H1 (cell line): ENCODE results near the gene HES1. TPM values are rescaled to one million over a fixed set of nuclear protein-coding genes. Genes with fewer than 3 reads are reported as not detected.

ENCODE experiments used
- CTCF ChIA-PET: fragments of 300-600 bp; sonication (Branson Sonifier 250); formaldehyde crosslinking; loops from one replicate; lab custom pipeline; 2021; ENCODE audit not compliant: partially characterized antibody; lab: Charles Lee
- POLR2A ChIA-PET: fragments of 300-600 bp; sonication (Branson Sonifier 250); formaldehyde crosslinking; loops from one replicate; lab custom pipeline; 2021; ENCODE audit warnings: inconsistent platforms; ENCODE audit not compliant: partially characterized antibody; lab: Charles Lee
- DNase-seq, 2 experiments: peaks; one replicate each; pipeline versions ENCODE4 v3.0.0 to v3.0.0-alpha.2; 2010 to 2022; ENCODE audit warnings: low spot score in 2 of 2, low read depth in 1 of 2, mixed read lengths in 1 of 2
- FAIRE-seq: peaks from 2 replicates; lab custom pipeline; 2011; peaks lifted over from hg19 to GRCh38; lab: Jason Lieb, UNC
- H2AFZ ChIP-seq: 2 replicates; pipeline ENCODE4 v1.8.1; 2012; ENCODE audit warnings: low read length, inconsistent platforms
- H2AK5ac ChIP-seq: 2 replicates; pipeline ENCODE4 v1.6.1; 2013; ENCODE audit warnings: low read depth, low read length
- H2BK120ac ChIP-seq: replicated peaks from 2 replicates; pipeline ENCODE3; 2013; ENCODE audit warnings: low read depth, low read length, inconsistent platforms
- H2BK12ac ChIP-seq: 2 replicates; pipeline ENCODE4 v1.6.1; 2013; ENCODE audit warnings: low read depth, low read length
- H2BK15ac ChIP-seq: 2 replicates; pipeline ENCODE4 v1.6.1; 2013; ENCODE audit warnings: low read length
- H2BK20ac ChIP-seq: 2 replicates; pipeline ENCODE4 v1.6.1; 2013; ENCODE audit warnings: low read length
- H2BK5ac ChIP-seq: 2 replicates; pipeline ENCODE4 v1.6.1; 2013; ENCODE audit warnings: low read depth, low read length
- H3K14ac ChIP-seq: 2 replicates; pipeline ENCODE4 v1.6.1; 2013; ENCODE audit warnings: inconsistent platforms; ENCODE audit not compliant: insufficient read length
- H3K18ac ChIP-seq: 2 replicates; pipeline ENCODE4 v1.6.1; 2013; ENCODE audit warnings: low read length; ENCODE audit errors: extremely low read depth
- H3K23ac ChIP-seq: 2 replicates; pipeline ENCODE4 v1.6.1; 2013; ENCODE audit warnings: inconsistent platforms; ENCODE audit not compliant: insufficient read length
- H3K23me2 ChIP-seq: 2 replicates; pipeline ENCODE4 v1.6.1; 2013; ENCODE audit warnings: low read depth, low read length
- H3K27ac ChIP-seq: 2 replicates; pipeline ENCODE4 v1.6.1; 2011; ENCODE audit warnings: low read depth, low read length, inconsistent platforms
- H3K27me3 ChIP-seq, 4 experiments: replicated peaks in 1 of 4; 1 replicate in 1 of 4; 2 replicates in 3 of 4; pipeline versions ENCODE4 v1.6.1 to v1.8.1; 2011 to 2013; ENCODE audit warnings: low read length in 3 of 4, mild to moderate bottlenecking in 3 of 4, inconsistent platforms in 2 of 4, mixed read lengths in 2 of 4, moderate library complexity in 1 of 4; ENCODE audit not compliant: control insufficient read depth in 3 of 4, insufficient read depth in 3 of 4; ENCODE audit errors: extremely low read depth in 1 of 4
- H3K36me3 ChIP-seq, 4 experiments: 2 replicates each; pipeline versions ENCODE4 v1.6.1 to v1.8.1; 2011 to 2013; ENCODE audit warnings: mild to moderate bottlenecking in 4 of 4, low read length in 3 of 4, moderate library complexity in 2 of 4, control low read depth in 1 of 4, inconsistent platforms in 1 of 4; ENCODE audit not compliant: insufficient read depth in 4 of 4, control insufficient read depth in 2 of 4
- H3K4ac ChIP-seq: replicated peaks from 2 replicates; pipeline ENCODE3; 2013; ENCODE audit warnings: low read length, low read depth, mixed read lengths, inconsistent platforms; ENCODE audit not compliant: insufficient read length
- H3K4me1 ChIP-seq, 4 experiments: replicated peaks in 1 of 4; 1 replicate in 1 of 4; 2 replicates in 3 of 4; pipeline versions ENCODE4 v1.6.1 to v1.8.1; 2011 to 2013; ENCODE audit warnings: low read length in 3 of 4, inconsistent platforms in 2 of 4, mixed read lengths in 1 of 4; ENCODE audit not compliant: insufficient read depth in 4 of 4, control insufficient read depth in 3 of 4
- H3K4me2 ChIP-seq, 2 experiments: 2 replicates each; pipeline versions ENCODE4 v1.6.1 to v1.8.1; 2011 to 2013; ENCODE audit warnings: low read depth in 2 of 2, low read length in 2 of 2, control low read depth in 1 of 2, inconsistent platforms in 1 of 2, mild to moderate bottlenecking in 1 of 2; ENCODE audit not compliant: insufficient read depth in 1 of 2
- H3K4me3 ChIP-seq, 4 experiments: fragments of 200-600, 300-600 bp in 1 of 4; sonication (generic), shearing (Covaris generic), sonication (Bioruptor Twin) in 1 of 4; 2 replicates each; pipeline versions ENCODE4 v1.5.1 to v1.8.1; 2011 to 2016; ENCODE audit warnings: low read length in 4 of 4, low read depth in 3 of 4, control low read depth in 2 of 4, inconsistent platforms in 2 of 4, mild to moderate bottlenecking in 2 of 4, mixed read lengths in 1 of 4, moderate library complexity in 1 of 4; ENCODE audit not compliant: insufficient read depth in 2 of 4; ENCODE audit errors: extremely low read depth in 1 of 4
- H3K56ac ChIP-seq: replicated peaks from 2 replicates; pipeline ENCODE3; 2013; ENCODE audit warnings: low read depth, mild to moderate bottlenecking, mixed read lengths, low read length, inconsistent platforms; ENCODE audit not compliant: insufficient read length
- H3K79me1 ChIP-seq: 2 replicates; pipeline ENCODE4 v1.6.1; 2013; ENCODE audit warnings: low read depth, low read length, control low read depth
- H3K79me2 ChIP-seq, 2 experiments: 2 replicates each; pipeline versions ENCODE4 v1.6.1 to v1.8.1; 2012 to 2013; ENCODE audit warnings: low read length in 2 of 2, mild to moderate bottlenecking in 2 of 2, inconsistent platforms in 1 of 2; ENCODE audit not compliant: insufficient read depth in 2 of 2, control insufficient read depth in 1 of 2
- H3K9ac ChIP-seq, 4 experiments: replicated peaks in 1 of 4; 1 replicate in 1 of 4; 2 replicates in 3 of 4; pipeline versions ENCODE4 v1.6.1 to v1.8.1; 2011 to 2013; ENCODE audit warnings: low read depth in 3 of 4, low read length in 3 of 4, control low read depth in 2 of 4, mild to moderate bottlenecking in 2 of 4, moderate library complexity in 2 of 4, inconsistent platforms in 1 of 4; ENCODE audit errors: extremely low read depth in 1 of 4
- H3K9me3 ChIP-seq, 2 experiments: 2 replicates each; pipeline versions ENCODE4 v1.6.1 to v1.8.1; 2012 to 2013; ENCODE audit warnings: mild to moderate bottlenecking in 2 of 2, moderate library complexity in 2 of 2, control low read depth in 1 of 2, inconsistent platforms in 1 of 2, low read depth in 1 of 2, low read length in 1 of 2, mixed read lengths in 1 of 2; ENCODE audit not compliant: insufficient read depth in 2 of 2
- H4K20me1 ChIP-seq, 2 experiments: replicated peaks in 1 of 2; 2 replicates each; pipeline versions ENCODE3 to v1.8.1; 2011 to 2013; ENCODE audit warnings: inconsistent platforms in 2 of 2, low read length in 2 of 2, mild to moderate bottlenecking in 1 of 2; ENCODE audit not compliant: insufficient read depth in 2 of 2, control insufficient read depth in 1 of 2
- H4K5ac ChIP-seq: 2 replicates; pipeline ENCODE4 v1.6.1; 2013; ENCODE audit warnings: low read length, low read depth, mixed read lengths, inconsistent platforms; ENCODE audit not compliant: insufficient read length
- H4K8ac ChIP-seq: 2 replicates; pipeline ENCODE4 v1.8.0; 2013; ENCODE audit warnings: mild to moderate bottlenecking, moderate library complexity, low read length, inconsistent platforms; ENCODE audit not compliant: insufficient read depth; ENCODE audit errors: extremely low read depth
- H4K91ac ChIP-seq: replicated peaks from 2 replicates; pipeline ENCODE3; 2013; ENCODE audit warnings: low read length, mixed read lengths, inconsistent platforms; ENCODE audit not compliant: insufficient read length
- ASH2L ChIP-seq: fragments of 200-600, 300-600 bp; sonication (generic); IDR thresholded peaks from one replicate; pipeline ENCODE4 v1.7.1; 2017; ENCODE audit warnings: low read length
- CEBPB ChIP-seq: IDR thresholded peaks from 2 replicates; pipeline ENCODE4 v1.6.1; 2012; ENCODE audit warnings: low read depth, low read length
- CHD2 ChIP-seq: IDR thresholded peaks from 2 replicates; pipeline ENCODE4 v1.6.1; 2012; ENCODE audit warnings: low read length, improper control_type of control experiment
- CTBP2 ChIP-seq: IDR thresholded peaks from 2 replicates; pipeline ENCODE4 v1.7.0; 2011; ENCODE audit warnings: borderline replicate concordance, mild to moderate bottlenecking, moderate library complexity, mixed read lengths, low read length; ENCODE audit not compliant: insufficient read depth, insufficient read length
- CTCF ChIP-seq, 3 experiments: IDR thresholded peaks; 1 replicate in 2 of 3; 2 replicates in 1 of 3; pipeline versions ENCODE4 v1.5.1 to v1.6.1; 2011; ENCODE audit warnings: low read length in 3 of 3, mild to moderate bottlenecking in 3 of 3, inconsistent platforms in 2 of 3, low read depth in 1 of 3, moderate library complexity in 1 of 3; ENCODE audit not compliant: insufficient read depth in 1 of 3; ENCODE audit errors: control extremely low read depth in 1 of 3
- POU5F1 ChIP-seq: IDR thresholded peaks from 2 replicates; pipeline ENCODE4 v1.6.1; 2011; ENCODE audit warnings: low read depth, mild to moderate bottlenecking, low read length, moderate library complexity
- SUZ12 ChIP-seq: fragments of 200-600 bp; sonication (generic); IDR thresholded peaks from 2 replicates; pipeline ENCODE4 v1.6.1; 2012; ENCODE audit warnings: mild to moderate bottlenecking, inconsistent platforms, low read length, moderate library complexity, mixed read lengths
- TAF1 ChIP-seq: IDR thresholded peaks from 2 replicates; pipeline ENCODE4 v1.6.1; 2011; ENCODE audit warnings: mild to moderate bottlenecking, low read depth, low read length
- ZNF274 ChIP-seq: IDR thresholded peaks from 2 replicates; pipeline ENCODE4 v1.7.0; 2012; ENCODE audit warnings: low read length, borderline replicate concordance; ENCODE audit errors: extremely low read depth
- WGBS, 2 experiments: shearing (Covaris generic) in 1 of 2; methylation state at CpG; one replicate each; pipeline versions ENCODE4 v1.1.6 to v1.1.7; 2013 to 2015; ENCODE audit warnings: low lambda C conversion rate in 2 of 2, mixed read lengths in 2 of 2, inconsistent platforms in 1 of 2, low coverage in 1 of 2, missing lambda C conversion rate in 1 of 2; ENCODE audit not compliant: insufficient replicate concordance in 2 of 2, insufficient coverage in 1 of 2, insufficient read length in 1 of 2; ENCODE audit errors: extremely low coverage in 1 of 2, missing lambda C conversion rate in 1 of 2; 5-methylcytosine and 5-hydroxymethylcytosine counted together
- polyA plus RNA-seq, 7 experiments: library from polyadenylated mRNA; depleted of rRNA in 3 of 7; stranded (reverse) in 5 of 7; unstranded in 2 of 7; fragments of >200 nt in 5 of 7; fragments of 200-250 nt in 2 of 7; gene quantifications; 1 replicate in 5 of 7; 2 replicates in 1 of 7; 4 replicates in 1 of 7; pipeline versions ENCODE4 v1.2.1 to v1.2.3, GENCODE V29; 2011 to 2013; ENCODE audit warnings: missing spikeins in 2 of 7, mixed read lengths in 2 of 7
- total RNA-seq: library from RNA; stranded (reverse); fragmentation: NEBNext Ultra II Directional; extraction: Animal tissue kit (Norgen Biotek cat#: 25700); gene quantifications from 2 replicates; pipeline ENCODE4 v1.2.1, GENCODE V29; 2021

Gene HES1
- total and polyA plus RNA-seq, 2 of the 8 experiments (the other 6 are each of a cell fraction or from before 2014, with no cell fraction given) = 7.9 to 12.9 TPM

GRCh38 chr3:194130188-194130587, 5.8 kb upstream of the HES1 start:
- ChIA-PET POLR2A (interaction anchor here (0.8 to 5.4 kb wide), 6 partner anchors 9 to 212 kb away, joined by 3 to 21 read pairs (median 8); no protein-coding TSS in a partner anchor), CTCF (interaction anchor here (0.9 to 3.2 kb wide), 17 partner anchors 11 to 427 kb away, joined by 3 to 16 read pairs (median 3); no protein-coding TSS in a partner anchor)
- TF ChIP-seq CTBP2 = no peak
- no peak for TF ChIP-seq ZNF274
- TF ChIP-seq POU5F1 = no peak
- no peak for TF ChIP-seq SUZ12
- no peak for TF ChIP-seq CTCF (IDR thresholded peaks at IDR 0.05; ENCODE audit: control extremely low read depth in 1 of 3, insufficient read depth in 1 of 3, low read depth in 1 of 3, low read length in 3 of 3)
- no peak for TF ChIP-seq TAF1
- TF ChIP-seq ASH2L = no peak
- no peak for TF ChIP-seq CEBPB
- TF ChIP-seq CHD2 = no peak

More at GRCh38 chr3:194130188-194130587, 5.8 kb upstream of the HES1 start:
- 69% methylated on average over 2 of the region's 2 CpGs; no CpG with 5 or more reads in 1 of the 2 experiments for WGBS, 2 experiments
- Histone ChIP-seq H3K9ac (no peak overlapping the region), H3K9me3 (no peaks in the 10 kb centered on the region), H3K23ac (no peak overlapping the region), H3K27ac (no peak overlapping the region), H2BK15ac (peak overlapping the region; percentile 25; the same call in 1 of the 2 replicates), H3K79me2 (no peaks in the 10 kb centered on the region), H3K4me2 (peak overlapping the region; percentile 1 to 14; a peak in 2 of 4 replicates), H2BK12ac (peak overlapping the region; percentile 76; the same call in 1 of the 2 replicates), H2BK120ac (peak overlapping the region; percentile 16), H4K91ac (no peak overlapping the region), H2AK5ac (no peak overlapping the region), H4K8ac (no peak overlapping the region), H4K5ac (no peak overlapping the region), H2BK5ac (no peak overlapping the region), H3K23me2 (peaks cover 3% of the 10 kb centered on the region; the same call in 1 of the 2 replicates), H2BK20ac (peak overlapping the region; percentile 75; the same call in 1 of the 2 replicates), H3K14ac (no peak overlapping the region), H3K18ac (no peak overlapping the region), H3K27me3 (peaks cover 0 to 13% (median 6%) of the 10 kb centered on the region in 4 experiments; a peak in 4 of 7 replicates), H4K20me1 (no peaks in the 10 kb centered on the region), H3K4me1 (peaks cover 26 to 37% (median 30%) of the 10 kb centered on the region in 4 experiments), H3K4me3 (no peak overlapping the region; a peak in 2 of 8 replicates), H2AFZ (no peak overlapping the region), H3K36me3 (no peaks in the 10 kb centered on the region), H3K56ac (no peak overlapping the region), H3K4ac (no peak overlapping the region), H3K79me1 (no peaks in the 10 kb centered on the region)
- FAIRE-seq = no peak
- DNase-seq = no peak
